PFSK-1 (cell line): Measurements from ENCODE around the gene TXNDC16.

ENCODE experiments used
- FOXP2 ChIP-seq: optimal IDR thresholded peaks from 2 replicates; pipeline ENCODE3; 2011; ENCODE audit warnings: borderline replicate concordance, control low read depth, inconsistent platforms; ENCODE audit not compliant: insufficient read depth; ENCODE audit errors: extremely low read length, extremely low read depth
- POLR2AphosphoS5 ChIP-seq: IDR thresholded peaks from 2 replicates; pipeline ENCODE4 v1.6.1; 2012; ENCODE audit warnings: low read depth, mild to moderate bottlenecking, control low read depth, low read length, moderate library complexity
- REST ChIP-seq, 2 experiments: IDR thresholded peaks; 2 replicates each; pipeline versions ENCODE4 v1.6.1 to v1.8.0; 2011 to 2012; ENCODE audit warnings: low read depth in 2 of 2, low read length in 2 of 2, control low read depth in 1 of 2, inconsistent platforms in 1 of 2, mild to moderate bottlenecking in 1 of 2, moderate library complexity in 1 of 2; ENCODE audit not compliant: insufficient read depth in 1 of 2
- SIN3A ChIP-seq: IDR thresholded peaks from 2 replicates; pipeline ENCODE4 v1.6.1; 2012; ENCODE audit warnings: mild to moderate bottlenecking, low read length, moderate library complexity, borderline replicate concordance; ENCODE audit not compliant: insufficient read depth
- TAF1 ChIP-seq: IDR thresholded peaks from 2 replicates; pipeline ENCODE4 v1.6.1; 2012; ENCODE audit warnings: low read length, control low read depth, borderline replicate concordance; ENCODE audit not compliant: insufficient read depth

Gene TXNDC16

DNA sequence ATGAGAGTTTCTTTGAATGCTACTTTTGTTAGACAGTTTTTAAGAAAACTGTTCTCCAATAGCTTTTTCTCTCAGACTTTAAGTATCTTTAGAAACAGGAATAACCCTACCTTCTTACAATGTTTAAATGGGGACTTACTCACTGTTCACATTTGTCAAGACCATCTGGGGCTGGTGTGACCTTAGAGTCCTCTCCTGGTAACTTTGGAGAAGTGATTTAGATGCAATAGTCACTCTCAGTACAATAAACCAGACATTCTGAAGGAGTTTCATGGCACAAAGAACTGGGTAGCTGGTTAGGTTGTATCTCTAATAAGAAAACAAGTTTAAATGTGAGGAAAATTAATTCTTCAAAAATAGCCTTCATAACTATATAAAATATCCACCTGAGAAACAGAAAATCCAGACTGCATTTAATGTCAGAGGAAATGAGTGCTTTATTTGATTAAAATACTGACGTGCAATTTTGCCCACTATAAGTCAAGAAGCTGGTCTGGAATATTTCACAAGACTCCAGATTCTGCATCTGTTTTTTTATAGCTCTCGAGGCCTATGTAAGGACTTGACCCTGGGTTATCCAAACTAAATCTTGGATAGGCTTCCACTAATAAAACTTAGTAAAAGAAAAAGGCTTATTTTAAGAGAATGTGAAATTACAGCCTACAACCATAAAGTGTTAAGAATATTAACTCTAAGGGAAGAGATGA lies 129.5 kb downstream of the TXNDC16 start:
- TF ChIP-seq TAF1 (no peak), SIN3A (no peak), FOXP2 (no peak), POLR2AphosphoS5 (no peak), REST (IDR thresholded peaks at IDR 0.05; ENCODE audit: insufficient read depth in 1 of 2, low read depth in 2 of 2, low read length in 2 of 2) (no peak)

- no peak for TF ChIP-seq TAF1
- TF ChIP-seq SIN3A, result no peak
- no peak for TF ChIP-seq FOXP2
- TF ChIP-seq POLR2AphosphoS5, result no peak
- no peak for TF ChIP-seq REST (IDR thresholded peaks at IDR 0.05; ENCODE audit: insufficient read depth in 1 of 2, low read depth in 2 of 2, low read length in 2 of 2)
These were observed 135.2 kb downstream of the TXNDC16 start for GRCh38 chr14:52417139-52417538.

GRCh38 chr14:52413729-52414408 lies 138.4 kb downstream of the TXNDC16 start:
- TF ChIP-seq SIN3A (no peak), POLR2AphosphoS5 (no peak), REST (IDR thresholded peaks at IDR 0.05; ENCODE audit: insufficient read depth in 1 of 2, low read depth in 2 of 2, low read length in 2 of 2) (no peak), FOXP2 (no peak), TAF1 (no peak)

DNA sequence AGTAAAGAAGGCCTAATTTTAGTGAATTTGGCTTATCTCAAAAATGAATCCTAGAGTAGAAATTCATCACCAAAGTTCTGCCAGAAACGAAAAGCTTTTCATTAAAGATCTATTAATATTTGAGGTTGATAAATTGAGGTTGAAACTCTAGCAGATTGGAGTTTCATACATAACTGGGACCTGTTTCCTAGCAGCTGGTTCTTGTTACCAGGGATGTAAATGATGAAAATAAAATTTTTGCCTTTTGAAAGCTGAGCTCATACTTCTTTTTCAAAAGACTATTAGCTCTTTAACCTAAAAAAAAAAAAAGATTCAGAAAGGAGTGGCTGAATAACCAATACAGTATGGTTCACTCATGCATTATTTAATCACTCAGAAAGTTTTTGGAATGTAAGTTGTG lies 139.9 kb downstream of the TXNDC16 start:
- TF ChIP-seq TAF1, result no peak
- no peak for TF ChIP-seq SIN3A
- no peak for TF ChIP-seq REST (IDR thresholded peaks at IDR 0.05; ENCODE audit: insufficient read depth in 1 of 2, low read depth in 2 of 2, low read length in 2 of 2)
- no peak for TF ChIP-seq POLR2AphosphoS5
- no peak for TF ChIP-seq FOXP2
